Amniotic stem cell (primary cell): ENCODE results near the gene ZSCAN20.

Source experiments
- DNase-seq: peaks from one replicate; lab custom pipeline; 2025; lab: John Stamatoyannopoulos, UW

ZSCAN20 gene

DNA sequence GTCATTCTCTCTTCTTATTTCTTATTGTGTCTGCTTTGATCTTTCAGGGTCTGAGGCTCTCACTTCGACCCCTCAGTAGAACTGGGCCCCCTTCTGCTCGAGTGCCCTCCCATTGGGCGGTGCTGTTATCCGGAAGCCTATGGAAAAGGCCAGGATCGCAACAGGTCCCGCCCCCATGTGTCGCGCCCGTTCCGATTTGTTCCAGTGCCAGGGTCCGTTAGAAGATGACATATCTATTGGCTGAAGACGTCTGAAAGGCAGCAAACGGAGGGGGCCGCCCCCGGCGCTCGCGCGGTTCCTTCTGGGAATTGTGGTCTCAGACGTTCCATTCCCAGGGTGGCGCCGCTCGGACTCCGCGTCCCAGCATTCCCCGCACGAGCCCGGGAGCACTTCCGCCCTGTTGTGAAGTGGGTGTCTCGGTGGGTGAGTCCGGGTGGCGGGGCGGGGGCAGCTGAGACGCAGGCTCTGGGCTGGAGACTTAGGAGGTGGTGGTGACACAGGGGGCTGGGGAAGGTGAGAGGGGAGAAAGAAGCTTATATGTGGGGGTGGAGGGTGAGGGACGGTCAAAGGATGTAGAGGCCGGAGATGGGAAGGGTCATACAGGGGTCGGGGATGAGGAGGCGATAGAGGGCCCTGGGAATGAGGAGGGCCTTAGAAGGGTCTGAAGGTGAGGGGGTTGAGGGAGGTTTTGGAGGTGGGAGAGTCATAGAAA, at the start of gene ZSCAN20:
Gene ZSCAN20 (plus strand): TSS at position 377 of the 712 bp plus-strand sequence. CDS start 6,644 bp downstream, outside the sequence.
- peak; percentile 96 for DNase-seq

DNA sequence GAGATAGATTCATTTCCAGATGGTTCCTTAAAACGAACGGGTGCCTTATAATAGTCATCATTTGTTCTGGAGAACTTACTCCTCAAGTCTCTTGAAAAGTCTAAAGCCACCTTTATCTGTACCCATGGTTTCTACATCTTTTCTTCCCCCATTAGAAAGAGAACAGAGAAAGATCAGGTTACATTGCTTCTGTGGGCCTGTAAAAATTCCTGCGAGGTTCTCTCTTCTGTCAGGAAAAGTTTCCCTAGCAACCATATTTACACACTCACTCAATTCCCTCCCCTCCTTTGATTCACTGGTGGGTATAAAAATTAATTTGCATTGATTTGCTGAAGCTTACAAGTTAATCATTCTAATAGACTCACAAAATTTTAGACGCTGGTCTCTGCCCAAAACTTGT, 48.2 kb upstream of the ZSCAN20 start:
- DNase-seq: no peak

DNA sequence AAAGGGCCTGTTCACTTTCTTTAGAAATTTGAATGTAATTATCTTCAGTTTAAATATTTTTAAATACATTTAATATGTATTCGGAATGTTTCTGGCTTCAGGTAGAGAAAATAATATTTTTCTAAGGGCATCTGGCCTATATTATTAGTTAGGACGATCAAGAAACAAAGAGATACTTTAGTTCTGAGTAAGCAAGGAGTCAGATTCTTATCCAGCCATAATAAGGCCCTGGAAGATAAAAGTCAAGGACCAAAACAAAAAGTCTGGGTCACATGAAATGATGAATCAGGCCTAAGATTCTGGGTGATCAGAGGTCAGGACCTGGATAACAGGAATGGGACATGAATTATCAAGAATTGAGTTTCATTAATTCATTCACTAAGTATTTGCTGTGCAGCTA, 47.8 kb upstream of the ZSCAN20 start:
- DNase-seq: no peak

DNA sequence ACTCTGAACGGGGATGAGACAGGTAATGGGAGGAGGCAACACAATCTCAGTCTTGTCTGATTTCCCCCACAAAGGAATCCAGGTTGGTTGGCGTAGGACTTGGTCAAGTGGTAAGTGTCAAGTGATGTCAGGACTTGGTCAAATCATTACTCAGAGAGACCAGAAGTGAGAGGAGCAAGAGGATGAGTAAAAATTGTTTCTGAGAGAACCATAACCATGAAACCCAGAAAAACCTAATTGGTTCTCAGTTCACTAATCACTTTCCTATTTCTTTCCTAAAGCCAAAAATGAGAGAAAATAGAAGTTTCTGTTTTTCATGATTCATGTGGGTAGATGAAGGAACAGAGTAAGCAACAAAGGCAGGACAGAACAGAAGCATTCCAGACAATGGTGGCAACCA, 46.5 kb upstream of the ZSCAN20 start:
- no peak for DNase-seq

DNA sequence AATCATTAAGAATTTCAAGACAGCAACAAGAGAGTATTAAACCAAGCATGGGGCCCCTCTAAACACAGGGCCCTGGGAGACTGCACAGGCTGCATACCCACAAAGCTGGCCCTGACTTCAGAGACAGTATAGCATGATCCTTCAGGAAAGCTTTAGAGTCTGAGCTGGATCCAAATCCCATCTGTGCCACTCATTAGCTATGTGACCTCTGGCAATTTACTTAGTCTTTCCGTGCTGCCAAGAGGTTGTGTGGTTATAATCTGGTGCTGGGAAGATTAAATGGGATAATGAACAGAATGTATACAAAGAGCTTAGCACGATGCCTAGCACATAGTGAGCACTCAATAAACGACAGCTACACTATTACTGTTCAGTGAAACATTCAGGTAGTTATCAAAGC, 45.5 kb upstream of the ZSCAN20 start:
- no peak for DNase-seq

DNA sequence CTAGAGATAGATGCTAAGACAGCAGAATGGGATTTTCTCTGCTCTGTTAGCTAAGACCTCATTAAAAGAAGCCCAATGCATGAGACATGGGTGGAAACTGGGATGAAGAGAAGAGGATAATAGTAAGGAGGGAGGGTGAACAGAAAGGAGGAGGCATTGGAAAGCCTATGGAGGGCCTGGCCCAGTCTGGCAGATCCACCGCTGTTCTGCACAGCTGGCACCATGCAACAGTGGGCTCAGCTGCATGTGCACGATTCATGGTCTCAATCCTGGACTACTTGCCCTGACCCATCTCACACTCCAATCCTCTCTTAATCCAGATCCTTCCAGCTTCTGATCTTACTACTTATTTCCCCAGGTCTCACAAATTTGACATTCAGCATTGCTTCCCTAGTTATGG, 43.8 kb upstream of the ZSCAN20 start:
- DNase-seq: no peak

DNA sequence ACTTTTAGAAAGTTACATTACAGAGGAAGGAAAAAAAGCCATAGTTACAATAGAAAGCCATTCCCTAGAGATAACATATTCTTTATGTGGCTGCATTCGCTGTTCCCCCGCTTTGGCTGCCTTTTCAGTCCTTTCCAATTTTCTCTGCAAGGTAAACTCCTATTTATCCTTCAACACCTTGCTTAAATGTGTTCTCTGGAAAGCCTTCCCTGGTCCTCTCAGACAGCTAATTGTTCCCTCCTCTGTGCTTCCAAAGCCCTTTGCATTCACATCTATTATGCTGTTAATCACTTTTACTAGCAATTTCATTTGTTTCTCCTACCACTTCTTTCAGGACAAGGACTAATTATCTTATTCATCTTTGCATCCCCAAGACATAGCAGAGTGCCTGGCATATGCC, 43.1 kb upstream of the ZSCAN20 start:
- no peak for DNase-seq

DNA sequence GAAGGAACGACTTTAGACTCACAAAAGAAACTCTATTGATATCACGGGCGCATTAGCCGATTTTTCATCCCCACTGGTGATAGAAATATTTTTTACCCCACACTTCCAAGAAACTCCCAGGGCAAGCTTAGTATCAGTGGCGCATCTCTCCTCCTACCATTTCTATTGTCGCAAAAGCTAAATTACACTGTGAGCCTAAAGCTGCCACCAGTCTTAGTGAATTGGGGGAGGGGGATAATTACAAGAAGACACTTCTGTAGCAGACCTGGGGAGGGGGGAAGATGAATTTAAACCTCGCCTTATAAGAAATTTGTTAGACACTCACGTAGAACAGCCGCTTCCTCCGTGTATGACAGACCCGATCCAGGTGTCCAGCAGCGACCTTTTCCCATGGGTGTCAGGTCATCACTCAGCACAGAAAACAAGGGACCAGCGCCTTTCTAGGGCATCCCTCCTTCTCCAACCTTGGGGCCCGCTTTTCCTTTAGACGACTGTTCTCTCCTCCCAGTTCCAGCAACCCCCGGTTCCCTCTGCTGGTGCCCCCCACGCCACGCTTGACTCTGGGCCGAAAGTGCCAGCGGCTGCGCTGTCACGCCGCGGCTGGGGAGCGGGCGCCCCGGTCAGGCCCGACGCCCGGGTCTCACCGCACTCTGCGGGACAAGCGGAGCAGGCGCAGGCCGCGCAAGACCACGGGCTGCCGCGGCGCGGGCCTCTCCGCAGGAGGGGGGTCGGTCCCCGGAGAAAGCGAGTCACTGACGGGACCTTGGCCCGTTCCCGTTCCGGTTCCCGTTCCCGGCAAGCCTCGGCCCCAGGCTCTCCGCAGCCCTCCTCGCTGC, 42.4 kb upstream of the ZSCAN20 start:
- no peak for DNase-seq

DNA sequence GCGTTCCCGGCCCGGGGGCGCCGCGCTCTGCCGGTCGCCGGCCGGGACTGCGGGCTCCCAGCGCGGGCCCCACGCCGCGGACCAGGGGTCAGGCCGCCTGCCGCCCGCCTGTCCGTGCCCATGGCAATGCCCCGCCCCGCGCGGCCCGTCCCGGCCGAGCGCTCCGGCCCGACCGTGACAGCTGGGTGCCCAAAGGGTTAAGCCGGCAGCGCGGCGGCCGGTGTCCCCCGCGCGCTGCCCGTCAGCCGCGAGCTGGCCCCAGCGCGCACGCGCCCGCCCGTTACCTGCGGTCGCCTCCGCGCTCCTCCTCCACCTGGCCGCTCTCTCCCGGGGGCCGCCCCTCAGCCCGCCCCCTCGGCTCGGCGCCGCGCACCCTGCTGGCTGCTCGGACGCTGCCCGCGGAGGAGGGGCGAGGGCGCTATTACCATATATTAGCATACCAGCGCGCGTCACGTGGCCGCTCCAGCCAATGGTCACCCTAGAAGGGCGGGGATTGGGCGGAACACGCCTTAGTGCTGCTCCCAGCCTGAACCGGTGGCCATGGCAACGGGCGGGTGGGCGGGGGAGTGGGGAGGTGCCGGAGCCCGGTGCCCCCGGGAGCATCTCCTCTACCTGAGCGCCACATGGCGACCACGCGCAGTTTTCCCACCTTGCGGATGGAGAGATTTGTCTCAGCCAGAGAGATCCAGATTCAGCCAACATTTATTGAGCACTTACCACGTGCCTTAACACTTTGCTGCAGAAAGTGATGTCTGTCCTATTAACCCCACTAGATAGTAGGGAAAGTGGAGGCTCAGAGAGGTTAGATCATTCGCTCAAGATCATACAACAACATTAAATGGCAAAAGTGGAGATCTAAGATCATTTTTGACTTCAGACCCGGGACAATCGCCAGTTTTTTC, 41.5 kb upstream of the ZSCAN20 start, which contains the start of gene PHC2:
Gene PHC2 (minus strand): TSS at position 404 of the 902 bp plus-strand sequence. CDS start 55,556 bp downstream, outside the sequence.
- DNase-seq: peak; percentile 92

DNA sequence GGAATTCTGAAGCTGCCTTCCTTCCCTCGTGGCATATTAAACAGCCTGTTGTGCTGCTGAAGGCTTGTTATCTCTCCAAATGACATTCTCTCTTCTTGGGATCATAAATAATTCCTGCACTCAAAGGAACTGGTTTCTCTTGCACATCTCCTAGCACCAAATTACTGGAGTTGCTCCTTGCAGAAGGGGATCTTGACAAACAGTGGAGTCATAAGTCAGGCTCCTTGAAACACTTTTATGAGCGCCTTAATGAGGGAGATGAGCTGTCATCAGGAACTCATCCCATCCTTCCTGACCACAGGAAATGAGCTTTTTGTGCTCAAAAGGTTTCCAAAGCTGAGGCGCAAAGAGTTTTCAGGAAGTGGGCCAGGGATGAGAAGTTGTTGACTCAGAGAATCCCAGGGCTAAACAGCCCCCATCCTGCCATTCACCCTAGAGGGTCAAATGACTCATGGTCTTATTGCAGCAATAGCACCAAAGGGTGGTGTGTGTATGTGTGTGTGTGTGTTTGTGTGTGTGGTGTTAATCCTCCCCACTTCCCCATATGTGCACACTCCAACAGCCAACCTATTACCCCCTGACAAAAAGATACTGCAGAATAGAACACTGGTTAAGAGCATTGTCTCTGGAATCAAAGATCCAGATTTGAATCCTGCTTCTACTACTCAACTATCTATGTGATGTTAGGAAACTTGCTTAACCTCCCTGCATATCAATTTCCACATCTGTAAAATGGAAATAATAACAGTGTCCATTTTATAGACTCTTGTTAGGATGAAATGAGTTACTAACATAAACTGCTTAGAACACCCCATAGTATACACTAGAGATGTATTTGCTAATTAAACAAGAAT, 38.7 kb upstream of the ZSCAN20 start:
- DNase-seq: peak; percentile 83

DNA sequence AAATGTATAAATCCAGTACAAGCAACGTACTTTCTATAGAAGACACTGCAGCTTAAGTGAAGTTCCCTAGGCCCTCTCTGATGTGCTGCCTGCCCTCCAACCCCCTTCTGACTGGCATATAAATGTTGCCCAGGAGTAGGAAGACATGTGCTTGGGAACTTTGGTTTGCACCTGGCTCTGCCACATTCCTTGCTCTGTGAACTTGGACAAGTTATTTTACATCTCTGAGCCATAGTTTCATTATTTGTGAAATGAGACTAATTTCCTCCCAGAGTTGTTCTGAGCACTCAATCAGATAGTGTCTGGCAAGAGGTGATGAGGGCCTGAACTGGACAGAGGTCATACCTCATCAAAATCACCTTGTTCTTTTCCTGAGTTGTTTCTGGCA, 38.1 kb upstream of the ZSCAN20 start:
- no peak for DNase-seq

DNA sequence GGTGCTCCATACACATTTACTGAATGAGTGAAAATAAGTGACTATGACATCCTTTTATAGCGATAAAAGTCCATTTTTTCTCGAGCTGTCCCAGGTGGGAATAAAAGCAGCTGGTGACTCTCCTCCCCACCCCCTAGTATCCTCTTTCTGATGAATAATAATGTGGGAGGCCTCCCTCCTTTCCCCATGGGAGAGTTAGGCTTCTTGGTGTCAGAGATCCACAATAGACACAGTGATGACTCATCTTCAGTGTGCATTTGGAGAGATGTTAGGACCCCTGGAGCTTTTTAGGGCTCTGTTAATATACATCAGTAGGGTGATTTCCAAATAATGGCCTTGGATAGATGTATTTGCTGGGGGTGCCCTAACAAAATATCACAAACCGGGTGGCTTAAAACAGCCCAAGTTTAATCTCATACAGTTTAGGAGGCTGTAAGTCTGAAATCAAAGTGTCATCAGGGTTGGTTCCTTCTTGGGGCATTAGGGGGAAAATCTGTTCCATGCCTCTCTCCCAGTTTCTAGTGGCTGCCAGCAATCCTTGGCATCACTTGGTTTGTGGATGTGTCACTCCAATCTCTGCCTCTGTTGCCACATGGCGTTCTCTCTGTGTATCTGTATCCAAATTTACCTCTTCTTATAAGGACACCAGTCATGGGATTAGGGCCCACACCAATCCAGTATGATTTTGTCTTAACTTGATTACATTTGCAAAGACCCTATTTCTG, 37.2 kb upstream of the ZSCAN20 start:
- DNase-seq: no peak

DNA sequence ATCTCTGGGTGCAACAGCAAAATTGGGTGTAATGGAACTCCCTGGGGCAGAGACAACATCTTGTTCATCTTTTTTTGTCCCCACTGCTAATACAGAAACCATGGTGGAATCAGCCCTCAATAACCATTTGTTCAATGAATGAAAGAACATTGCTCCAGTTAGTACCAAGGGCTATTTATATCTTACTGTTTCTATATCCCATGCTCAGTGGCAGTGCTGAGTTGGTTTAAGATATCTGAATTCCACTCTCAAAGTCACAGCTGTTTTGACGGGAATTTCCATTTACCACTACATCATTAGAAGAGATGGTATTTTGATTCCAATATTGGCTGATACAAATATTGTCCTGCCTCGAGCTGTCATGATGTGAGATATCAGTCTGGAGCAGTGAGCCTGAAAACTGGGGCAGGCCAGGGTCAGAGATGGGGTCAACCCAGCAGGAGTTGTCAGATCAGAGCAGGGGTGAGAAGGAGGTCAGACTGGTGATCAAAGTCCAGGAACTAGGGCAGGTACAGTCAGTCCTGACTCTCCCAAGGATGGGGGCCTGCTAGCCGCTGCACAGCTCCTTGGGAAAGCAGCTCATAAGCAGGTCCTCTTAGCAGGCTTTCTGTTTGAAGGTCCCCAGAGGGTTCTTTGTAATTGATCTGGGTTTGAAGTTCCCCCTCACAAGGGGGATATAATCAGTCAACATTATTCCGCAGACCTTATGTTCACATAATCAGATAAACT, 35.7 kb upstream of the ZSCAN20 start:
- no peak for DNase-seq

DNA sequence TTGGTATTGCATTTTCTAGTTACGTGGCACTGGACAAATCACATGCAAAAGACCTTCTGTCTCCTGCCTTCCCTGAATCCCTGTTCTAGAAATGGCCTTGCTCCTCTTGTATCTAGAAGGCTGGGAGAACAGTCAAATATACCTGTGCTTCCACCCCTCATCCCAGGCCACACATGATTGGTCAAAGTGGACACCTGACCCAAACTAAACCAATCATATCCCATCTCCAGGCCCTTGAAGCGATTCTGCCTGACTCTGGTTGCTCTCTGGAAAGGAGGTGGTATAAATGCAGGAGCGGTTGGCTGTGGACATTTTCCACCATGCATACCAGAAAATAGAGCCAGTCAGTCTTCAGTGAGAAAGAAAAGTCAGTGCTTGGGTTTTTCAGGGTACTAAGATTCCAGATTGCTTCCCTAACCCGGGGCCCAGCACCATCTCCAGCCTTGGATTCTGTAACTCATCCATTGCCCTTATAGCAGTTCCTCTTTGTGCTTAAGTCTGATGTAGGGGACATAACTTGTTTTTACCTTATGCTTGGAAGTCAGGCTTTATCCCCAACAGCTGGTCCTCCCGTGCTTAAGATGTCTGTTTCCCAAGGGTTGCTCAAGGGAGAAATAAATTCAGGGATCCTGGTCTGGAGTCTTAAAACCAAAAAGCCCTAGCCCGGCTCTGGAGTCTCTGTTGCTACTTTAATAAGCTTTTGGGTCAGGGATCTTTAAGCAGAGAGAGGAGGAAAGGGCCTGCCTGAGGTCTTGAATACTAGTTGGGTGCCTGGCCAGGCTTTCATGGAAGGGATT, 33.9 kb upstream of the ZSCAN20 start:
- DNase-seq: no peak

DNA sequence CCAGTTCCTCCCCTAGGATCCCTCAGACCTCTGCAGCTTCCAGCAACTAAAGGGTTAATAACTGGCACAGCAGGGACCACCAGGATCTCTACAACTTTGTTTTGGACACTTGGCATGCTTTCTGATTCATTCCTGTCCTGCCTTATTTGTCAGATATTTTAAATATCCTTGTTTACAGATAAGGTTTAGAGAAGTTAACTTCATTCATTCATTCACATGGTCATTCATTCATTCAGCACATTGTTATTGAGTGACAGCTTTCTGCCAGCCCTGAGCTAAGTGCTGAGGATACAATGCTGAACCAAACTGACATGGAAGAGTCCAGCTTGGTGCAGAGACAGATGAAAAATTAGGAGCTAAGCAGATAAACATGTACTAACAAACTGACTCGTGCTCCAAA, 32.8 kb upstream of the ZSCAN20 start:
- no peak for DNase-seq

DNA sequence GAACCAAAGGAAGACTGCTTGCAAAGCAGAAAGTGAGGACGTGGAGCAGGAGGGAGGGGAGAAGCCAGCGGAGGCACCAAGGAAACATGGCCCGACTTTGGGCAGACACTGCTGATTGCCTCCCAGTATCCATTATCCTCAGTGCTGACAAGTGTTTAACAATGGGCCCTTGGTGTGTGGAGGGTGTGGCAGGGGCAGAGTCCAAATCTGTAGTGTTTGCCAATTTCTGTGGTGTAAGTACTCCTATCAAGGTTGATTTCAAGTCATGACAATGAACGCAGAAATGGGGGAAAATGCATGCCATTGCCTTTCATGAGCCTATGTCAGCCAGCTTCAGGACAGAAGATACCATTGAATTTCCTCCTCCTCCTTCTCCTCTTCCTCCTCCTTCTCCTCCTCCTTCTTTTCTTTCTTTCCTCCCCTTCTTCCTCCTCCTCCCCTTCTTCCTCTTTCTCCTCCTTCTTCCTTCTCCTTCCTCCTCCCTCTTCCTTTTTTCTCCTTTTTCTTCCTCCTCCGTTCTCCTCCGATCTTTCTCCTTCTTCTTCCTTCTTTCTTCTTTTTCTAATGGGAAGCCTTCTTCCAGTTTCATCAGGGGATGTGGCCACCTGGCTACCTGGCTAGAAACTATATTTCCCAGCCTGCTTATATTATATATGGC, 31.2 kb upstream of the ZSCAN20 start:
- DNase-seq: no peak

DNA sequence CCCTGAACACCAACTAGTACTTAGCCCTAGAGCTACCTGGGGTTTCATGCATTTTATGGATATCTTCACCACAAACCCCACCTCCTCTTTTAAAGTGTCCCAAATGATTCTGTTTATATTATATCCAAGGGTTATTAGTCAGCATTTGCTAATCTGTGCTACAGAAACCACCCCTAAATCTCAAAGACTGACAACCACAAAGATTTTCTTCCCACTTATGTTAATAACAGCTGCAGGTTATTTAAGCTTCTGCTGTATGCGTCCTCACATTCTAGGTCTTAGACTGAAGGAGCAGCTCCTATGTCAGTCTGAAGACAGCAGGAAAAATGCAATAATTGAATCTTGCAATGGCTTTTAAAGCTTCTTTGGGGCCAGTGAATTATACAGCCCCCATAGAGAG, 30.3 kb upstream of the ZSCAN20 start:
- DNase-seq: no peak

DNA sequence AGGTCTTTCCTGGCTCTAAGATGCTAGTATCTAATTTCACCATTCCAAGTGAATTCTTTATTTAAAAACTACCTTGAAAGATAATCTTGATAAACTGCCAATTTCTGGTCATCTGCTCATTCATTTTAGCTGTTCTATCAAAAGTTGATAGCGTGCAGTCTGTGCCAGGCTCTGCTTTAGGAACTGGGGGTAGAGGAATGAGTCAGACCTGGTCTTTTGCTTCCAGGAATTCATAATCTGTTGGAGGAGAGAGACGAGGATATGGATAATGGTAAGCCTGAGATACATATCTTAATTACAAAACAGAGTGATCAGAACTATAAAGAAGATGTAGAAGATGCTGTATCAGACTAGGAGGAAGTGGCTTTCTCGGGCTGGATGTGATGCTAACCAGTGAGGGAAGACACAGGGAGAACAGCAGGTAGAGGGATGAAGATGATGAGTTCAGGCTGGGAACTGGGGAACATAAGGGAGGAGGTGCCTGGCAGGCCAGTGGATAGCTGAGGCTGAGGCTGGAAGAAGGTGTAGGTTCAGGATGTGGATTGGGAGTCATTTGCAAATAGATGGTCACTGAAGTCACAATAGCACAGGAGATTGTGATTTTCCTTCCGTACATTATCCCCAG, 29.3 kb upstream of the ZSCAN20 start:
- no peak for DNase-seq
